ENCODE measurements around the gene CFAP97.

Gene CFAP97

DNA sequence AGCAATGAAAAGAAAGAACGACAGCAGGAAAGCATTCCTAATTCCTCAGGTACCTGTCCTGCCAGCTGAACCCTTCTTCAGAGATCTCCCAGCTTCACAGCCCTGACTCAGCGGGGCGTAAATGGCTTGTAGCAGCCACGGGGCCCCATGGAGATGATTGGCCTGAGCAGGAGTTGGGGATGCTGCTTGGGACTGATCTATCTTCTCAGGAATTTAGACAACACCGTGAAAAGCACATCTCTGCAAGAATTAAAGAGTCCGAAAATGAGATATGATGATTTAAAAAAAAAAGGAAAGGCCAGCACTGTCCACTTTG, 83.2 kb downstream of the CFAP97 start:
- TF ChIP-seq SIN3A (IDR thresholded peaks at IDR 0.05; ENCODE audit: borderline replicate concordance, insufficient read depth, low read length) (no peak), POLR2AphosphoS5 (IDR thresholded peaks at IDR 0.05; ENCODE audit: low read depth, low read length) (no peak), FOXP2 (optimal IDR thresholded peaks at IDR 0.05; ENCODE audit: borderline replicate concordance, extremely low read depth, extremely low read length, insufficient read depth) (no peak), TAF1 (IDR thresholded peaks at IDR 0.05; ENCODE audit: borderline replicate concordance, insufficient read depth, low read length) (no peak)
- TF ChIP-seq, protein P1, sequence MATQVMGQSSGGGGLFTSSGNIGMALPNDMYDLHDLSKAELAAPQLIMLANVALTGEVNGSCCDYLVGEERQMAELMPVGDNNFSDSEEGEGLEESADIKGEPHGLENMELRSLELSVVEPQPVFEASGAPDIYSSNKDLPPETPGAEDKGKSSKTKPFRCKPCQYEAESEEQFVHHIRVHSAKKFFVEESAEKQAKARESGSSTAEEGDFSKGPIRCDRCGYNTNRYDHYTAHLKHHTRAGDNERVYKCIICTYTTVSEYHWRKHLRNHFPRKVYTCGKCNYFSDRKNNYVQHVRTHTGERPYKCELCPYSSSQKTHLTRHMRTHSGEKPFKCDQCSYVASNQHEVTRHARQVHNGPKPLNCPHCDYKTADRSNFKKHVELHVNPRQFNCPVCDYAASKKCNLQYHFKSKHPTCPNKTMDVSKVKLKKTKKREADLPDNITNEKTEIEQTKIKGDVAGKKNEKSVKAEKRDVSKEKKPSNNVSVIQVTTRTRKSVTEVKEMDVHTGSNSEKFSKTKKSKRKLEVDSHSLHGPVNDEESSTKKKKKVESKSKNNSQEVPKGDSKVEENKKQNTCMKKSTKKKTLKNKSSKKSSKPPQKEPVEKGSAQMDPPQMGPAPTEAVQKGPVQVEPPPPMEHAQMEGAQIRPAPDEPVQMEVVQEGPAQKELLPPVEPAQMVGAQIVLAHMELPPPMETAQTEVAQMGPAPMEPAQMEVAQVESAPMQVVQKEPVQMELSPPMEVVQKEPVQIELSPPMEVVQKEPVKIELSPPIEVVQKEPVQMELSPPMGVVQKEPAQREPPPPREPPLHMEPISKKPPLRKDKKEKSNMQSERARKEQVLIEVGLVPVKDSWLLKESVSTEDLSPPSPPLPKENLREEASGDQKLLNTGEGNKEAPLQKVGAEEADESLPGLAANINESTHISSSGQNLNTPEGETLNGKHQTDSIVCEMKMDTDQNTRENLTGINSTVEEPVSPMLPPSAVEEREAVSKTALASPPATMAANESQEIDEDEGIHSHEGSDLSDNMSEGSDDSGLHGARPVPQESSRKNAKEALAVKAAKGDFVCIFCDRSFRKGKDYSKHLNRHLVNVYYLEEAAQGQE (IDR thresholded peaks at IDR 0.05; ENCODE audit: insufficient read depth in 1 of 2, low read depth in 2 of 2, low read length in 2 of 2) = no peak

DNA sequence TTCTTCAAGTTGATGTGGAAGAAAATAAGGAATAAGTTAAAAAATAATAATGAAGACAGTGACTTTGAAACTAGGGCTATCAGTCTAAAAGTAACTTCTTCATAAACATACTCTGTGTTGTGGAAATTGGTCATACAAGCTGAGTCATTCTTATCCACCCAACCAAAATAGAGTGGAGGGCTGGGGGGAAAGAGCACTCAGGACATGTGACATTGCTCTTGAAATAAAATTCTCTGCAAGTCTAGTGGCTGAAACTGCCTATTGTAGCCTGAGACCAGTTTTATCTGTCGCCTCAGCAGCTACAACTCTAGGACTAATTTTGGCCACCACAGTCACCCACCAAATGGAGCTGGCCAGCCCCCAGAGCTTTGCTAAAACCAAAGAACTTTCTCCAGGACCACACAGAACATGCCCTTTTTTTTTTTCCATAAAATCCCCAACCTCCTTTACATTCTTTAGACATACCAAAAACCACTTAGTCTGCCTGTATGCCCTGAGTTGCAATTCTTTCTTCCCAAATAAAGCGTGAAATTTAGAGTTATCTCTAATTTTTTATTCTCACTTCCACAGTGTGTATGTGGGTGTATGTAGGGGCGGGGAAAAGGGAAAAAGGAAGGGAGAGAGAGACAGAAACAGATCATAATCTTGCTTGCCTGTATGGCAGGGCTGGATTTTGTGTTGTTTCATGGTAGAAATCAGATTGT, 83.7 kb downstream of the CFAP97 start:
- TF ChIP-seq SIN3A (IDR thresholded peaks at IDR 0.05; ENCODE audit: borderline replicate concordance, insufficient read depth, low read length) = no peak
- no peak for TF ChIP-seq POLR2AphosphoS5 (IDR thresholded peaks at IDR 0.05; ENCODE audit: low read depth, low read length)
- no peak for TF ChIP-seq TAF1 (IDR thresholded peaks at IDR 0.05; ENCODE audit: borderline replicate concordance, insufficient read depth, low read length)
- TF ChIP-seq, protein P1 (IDR thresholded peaks at IDR 0.05; ENCODE audit: insufficient read depth in 1 of 2, low read depth in 2 of 2, low read length in 2 of 2) = no peak
- TF ChIP-seq FOXP2 (optimal IDR thresholded peaks at IDR 0.05; ENCODE audit: borderline replicate concordance, extremely low read depth, extremely low read length, insufficient read depth) = no peak

DNA sequence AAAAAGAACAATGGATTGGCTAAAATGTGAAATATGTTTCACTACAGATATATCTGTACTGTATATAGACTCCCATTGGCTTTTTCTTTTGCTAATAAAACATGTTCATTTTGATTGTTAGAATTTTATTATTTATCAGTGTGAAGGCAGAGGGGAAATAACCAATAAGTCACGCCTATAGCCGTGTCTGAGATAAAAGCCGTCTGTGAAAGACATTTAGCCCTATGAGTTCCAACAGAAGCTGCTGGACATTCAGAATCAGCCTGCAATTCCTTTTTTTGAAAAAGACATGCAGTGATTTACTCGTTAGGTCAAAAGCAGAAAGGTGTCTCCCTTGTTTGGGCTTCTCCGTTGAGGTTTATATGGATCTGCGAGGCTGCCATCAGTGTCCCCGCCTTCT, 84.9 kb downstream of the CFAP97 start:
- no peak for TF ChIP-seq SIN3A (IDR thresholded peaks at IDR 0.05; ENCODE audit: borderline replicate concordance, insufficient read depth, low read length)
- TF ChIP-seq FOXP2 (optimal IDR thresholded peaks at IDR 0.05; ENCODE audit: borderline replicate concordance, extremely low read depth, extremely low read length, insufficient read depth) = no peak
- TF ChIP-seq, protein P1 (IDR thresholded peaks at IDR 0.05; ENCODE audit: insufficient read depth in 1 of 2, low read depth in 2 of 2, low read length in 2 of 2) = no peak
- TF ChIP-seq POLR2AphosphoS5 (IDR thresholded peaks at IDR 0.05; ENCODE audit: low read depth, low read length) = no peak
- TF ChIP-seq TAF1 (IDR thresholded peaks at IDR 0.05; ENCODE audit: borderline replicate concordance, insufficient read depth, low read length) = no peak

DNA sequence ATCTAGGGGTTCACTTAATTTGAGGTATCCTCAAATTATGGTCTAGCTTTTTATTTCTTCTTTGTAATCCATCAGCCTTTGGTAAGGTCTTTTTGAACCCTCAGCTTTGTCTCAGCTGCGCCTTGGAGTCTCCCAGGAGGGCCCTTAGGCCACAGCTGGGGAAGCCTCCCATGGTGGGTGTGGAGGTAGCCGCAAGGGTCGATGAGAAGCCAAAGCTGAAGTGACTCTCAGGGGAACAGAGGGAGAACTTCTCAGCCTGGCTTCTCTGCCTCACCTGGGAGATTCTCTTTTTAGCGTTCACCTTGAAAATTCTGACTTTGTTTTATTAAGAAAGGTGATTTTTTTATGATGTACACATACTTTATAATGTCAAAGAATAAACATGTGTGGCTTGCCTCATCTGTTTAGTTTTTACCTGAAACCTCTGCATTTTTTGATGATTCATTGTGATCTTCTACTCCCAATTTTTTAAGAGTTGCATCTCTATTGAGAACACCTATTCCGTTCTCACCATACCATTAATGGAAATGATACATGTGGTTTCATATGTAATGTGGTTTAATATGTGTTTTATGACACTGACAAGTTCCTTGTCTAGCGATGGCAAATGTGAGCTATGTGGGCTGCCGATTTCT, 86.4 kb downstream of the CFAP97 start:
- no peak for TF ChIP-seq SIN3A (IDR thresholded peaks at IDR 0.05; ENCODE audit: borderline replicate concordance, insufficient read depth, low read length)
- TF ChIP-seq, protein P1 (IDR thresholded peaks at IDR 0.05; ENCODE audit: insufficient read depth in 1 of 2, low read depth in 2 of 2, low read length in 2 of 2) = no peak
- no peak for TF ChIP-seq TAF1 (IDR thresholded peaks at IDR 0.05; ENCODE audit: borderline replicate concordance, insufficient read depth, low read length)
- TF ChIP-seq FOXP2 (optimal IDR thresholded peaks at IDR 0.05; ENCODE audit: borderline replicate concordance, extremely low read depth, extremely low read length, insufficient read depth) = no peak
- TF ChIP-seq POLR2AphosphoS5 (IDR thresholded peaks at IDR 0.05; ENCODE audit: low read depth, low read length) = no peak
